ENCODE data around the gene CCDC87.
"Not testable (repeated sequence)": the region's sequence is repeated elsewhere in the genome, so short reads cannot be mapped to it uniquely, and the experiment has no call there.

CCDC87 gene

GRCh38 chr11:66607126-66607834 is 14.4 kb upstream of the CCDC87 start:
- TF ChIP-seq EZH2 (IDR thresholded peaks at IDR 0.05; ENCODE audit: borderline replicate concordance, low read depth, low read length, severe bottlenecking) (no peak), CTCF (IDR thresholded peaks at IDR 0.05; ENCODE audit: borderline replicate concordance, extremely low read depth, low read length, poor library complexity, severe bottlenecking) (no peak)
- no peak for ATAC-seq (ENCODE audit: insufficient read depth, low read depth)
- H3K27me3 ChIP-seq (ENCODE audit: insufficient read depth, low read length, poor library complexity), result no peaks in the 10 kb centered on the region
- H3K9ac ChIP-seq (ENCODE audit: low read depth, low read length), result no peak overlapping the region; the same call in 1 of the 2 replicates
- no peak overlapping the region for H3K4me3 ChIP-seq (ENCODE audit: low read depth in 1 of 2, low read length in 2 of 2)
- no peak overlapping the region for H3K4me2 ChIP-seq (ENCODE audit: insufficient read depth, low read length)
- no peak overlapping the region for H3K27ac ChIP-seq (ENCODE audit: low read length)
- no peak overlapping the region for H2AFZ ChIP-seq (ENCODE audit: low read depth, low read length)
- H4K20me1 ChIP-seq (ENCODE audit: insufficient read depth, low read length), result no peaks in the 10 kb centered on the region
- peaks cover 22% of the 10 kb centered on the region for H3K36me3 ChIP-seq (ENCODE audit: insufficient read depth, low read length)
- H3K79me2 ChIP-seq (ENCODE audit: insufficient read depth, low read length), result no peaks in the 10 kb centered on the region
- no peaks in the 10 kb centered on the region; the same call in 1 of the 2 replicates for H3K4me1 ChIP-seq (ENCODE audit: insufficient read depth, low read length)
- no peak for DNase-seq
- no peaks in the 10 kb centered on the region for H3K9me3 ChIP-seq (ENCODE audit: insufficient read depth, low read length, severe bottlenecking)

GRCh38 chr11:66606608-66607007 is 13.7 kb upstream of the CCDC87 start:
- not testable (repeated sequence) for H3K27ac ChIP-seq (ENCODE audit: low read length); H3K4me1 ChIP-seq (ENCODE audit: insufficient read depth, low read length); H3K9me3 ChIP-seq (ENCODE audit: insufficient read depth, low read length, severe bottlenecking); H3K4me3 ChIP-seq (ENCODE audit: low read depth in 1 of 2, low read length in 2 of 2); H3K27me3 ChIP-seq (ENCODE audit: insufficient read depth, low read length, poor library complexity); H3K9ac ChIP-seq (ENCODE audit: low read depth, low read length); H3K4me2 ChIP-seq (ENCODE audit: insufficient read depth, low read length); H3K79me2 ChIP-seq (ENCODE audit: insufficient read depth, low read length); H2AFZ ChIP-seq (ENCODE audit: low read depth, low read length); DNase-seq; H4K20me1 ChIP-seq (ENCODE audit: insufficient read depth, low read length); ATAC-seq (ENCODE audit: insufficient read depth, low read depth)
- H3K36me3 ChIP-seq (ENCODE audit: insufficient read depth, low read length), result peaks cover 26% of the 10 kb centered on the region

GRCh38 chr11:66604155-66604554 is 11.3 kb upstream of the CCDC87 start:
- Histone ChIP-seq H3K27me3 (ENCODE audit: insufficient read depth, low read length, poor library complexity) (no peaks in the 10 kb centered on the region), H2AFZ (ENCODE audit: low read depth, low read length) (no peak overlapping the region), H3K36me3 (ENCODE audit: insufficient read depth, low read length) (peaks cover 37% of the 10 kb centered on the region), H4K20me1 (ENCODE audit: insufficient read depth, low read length) (no peaks in the 10 kb centered on the region), H3K27ac (ENCODE audit: low read length) (no peak overlapping the region), H3K9me3 (ENCODE audit: insufficient read depth, low read length, severe bottlenecking) (no peaks in the 10 kb centered on the region), H3K79me2 (ENCODE audit: insufficient read depth, low read length) (no peaks in the 10 kb centered on the region), H3K4me2 (ENCODE audit: insufficient read depth, low read length) (no peak overlapping the region), H3K4me1 (ENCODE audit: insufficient read depth, low read length) (no peaks in the 10 kb centered on the region), H3K9ac (ENCODE audit: low read depth, low read length) (no peak overlapping the region), H3K4me3 (ENCODE audit: low read depth in 1 of 2, low read length in 2 of 2) (no peak overlapping the region)
- TF ChIP-seq CTCF (IDR thresholded peaks at IDR 0.05; ENCODE audit: borderline replicate concordance, extremely low read depth, low read length, poor library complexity, severe bottlenecking) (no peak), EZH2 (IDR thresholded peaks at IDR 0.05; ENCODE audit: borderline replicate concordance, low read depth, low read length, severe bottlenecking) (no peak)
- DNase-seq (no peak), ATAC-seq (ENCODE audit: insufficient read depth, low read depth) (no peak)

GRCh38 chr11:66603072-66603471 is 10.2 kb upstream of the CCDC87 start:
- Histone ChIP-seq H3K27me3 (ENCODE audit: insufficient read depth, low read length, poor library complexity) (no peaks in the 10 kb centered on the region), H3K9ac (ENCODE audit: low read depth, low read length) (no peak overlapping the region), H4K20me1 (ENCODE audit: insufficient read depth, low read length) (no peaks in the 10 kb centered on the region), H3K79me2 (ENCODE audit: insufficient read depth, low read length) (no peaks in the 10 kb centered on the region), H3K9me3 (ENCODE audit: insufficient read depth, low read length, severe bottlenecking) (no peaks in the 10 kb centered on the region), H3K36me3 (ENCODE audit: insufficient read depth, low read length) (peaks cover 37% of the 10 kb centered on the region), H3K4me2 (ENCODE audit: insufficient read depth, low read length) (no peak overlapping the region), H3K4me3 (ENCODE audit: low read depth in 1 of 2, low read length in 2 of 2) (no peak overlapping the region), H2AFZ (ENCODE audit: low read depth, low read length) (no peak overlapping the region), H3K27ac (ENCODE audit: low read length) (no peak overlapping the region), H3K4me1 (ENCODE audit: insufficient read depth, low read length) (no peaks in the 10 kb centered on the region)
- TF ChIP-seq CTCF (IDR thresholded peaks at IDR 0.05; ENCODE audit: borderline replicate concordance, extremely low read depth, low read length, poor library complexity, severe bottlenecking), result no peak
- no peak for TF ChIP-seq EZH2 (IDR thresholded peaks at IDR 0.05; ENCODE audit: borderline replicate concordance, low read depth, low read length, severe bottlenecking)
- ATAC-seq (ENCODE audit: insufficient read depth, low read depth) (no peak), DNase-seq (no peak)

Measured in DND-41 (cell line).